Gastroesophageal sphincter (tissue), 3 donors: ENCODE measurements around the gene DSCAML1.

Experiments
- EP300 ChIP-seq: sonication (generic); formaldehyde crosslinking; IDR thresholded peaks from one replicate; pipeline ENCODE4 v1.6.1; 2017; ENCODE audit warnings: antibody characterized with exemption, mild to moderate bottlenecking
- POLR2A ChIP-seq, 2 donors: fragments of 450-650 bp; IDR thresholded peaks; one replicate each; pipeline ENCODE4 v1.6.1; 2017; ENCODE audit warnings: antibody characterized with exemption in 2 of 2, mild to moderate bottlenecking in 2 of 2, moderate library complexity in 1 of 2
- POLR2AphosphoS5 ChIP-seq: sonication (generic); formaldehyde crosslinking; IDR thresholded peaks from one replicate; pipeline ENCODE4 v1.6.1; 2017; ENCODE audit warnings: antibody characterized with exemption
- TF ChIP-seq, protein P1 (sequence below), 4 experiments: fragments of 200-600 bp in 2 of 4; fragments of 450-650 bp in 2 of 4; sonication (generic) in 1 of 4; IDR thresholded peaks; one replicate each; pipeline ENCODE4 v1.5.1; 2017 to 2019; ENCODE audit warnings: antibody characterized with exemption in 4 of 4, mild to moderate bottlenecking in 2 of 4, moderate library complexity in 2 of 4

DNA sequence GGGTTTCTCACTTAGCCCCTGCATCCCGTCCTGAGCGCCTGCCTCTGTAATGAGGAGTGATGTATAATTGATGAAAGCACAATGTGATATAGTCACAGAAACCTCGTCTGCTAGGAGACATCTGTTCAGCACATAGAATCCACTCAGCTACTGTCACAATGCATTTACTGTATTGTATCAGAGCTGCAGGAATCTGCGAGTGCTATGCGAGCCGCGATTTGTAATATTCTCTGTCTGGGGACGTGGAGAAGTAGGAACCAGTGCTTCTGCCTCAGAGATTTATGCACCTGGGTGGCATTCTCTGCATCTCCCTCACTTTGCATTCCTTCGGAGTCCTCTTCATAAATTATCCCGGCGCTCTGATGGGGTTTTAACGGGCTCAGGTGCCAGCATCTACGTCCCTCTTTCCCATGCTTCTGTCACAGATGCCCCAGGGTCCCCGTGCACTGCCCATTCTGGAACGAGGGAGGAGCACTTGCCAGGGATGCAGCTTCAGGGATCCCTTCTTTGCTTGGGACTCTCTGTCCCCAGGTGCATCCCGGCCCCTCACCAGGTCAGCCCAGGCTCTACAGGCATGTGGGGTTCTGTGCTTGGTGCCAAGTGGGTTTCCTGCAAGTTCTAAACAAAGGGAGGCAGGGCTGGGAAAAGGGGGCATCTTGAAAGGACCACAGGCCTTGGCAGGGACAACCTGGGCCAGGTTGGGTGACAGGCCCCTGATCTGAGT, 205.5 kb downstream of the DSCAML1 start:
- TF ChIP-seq, protein P1, sequence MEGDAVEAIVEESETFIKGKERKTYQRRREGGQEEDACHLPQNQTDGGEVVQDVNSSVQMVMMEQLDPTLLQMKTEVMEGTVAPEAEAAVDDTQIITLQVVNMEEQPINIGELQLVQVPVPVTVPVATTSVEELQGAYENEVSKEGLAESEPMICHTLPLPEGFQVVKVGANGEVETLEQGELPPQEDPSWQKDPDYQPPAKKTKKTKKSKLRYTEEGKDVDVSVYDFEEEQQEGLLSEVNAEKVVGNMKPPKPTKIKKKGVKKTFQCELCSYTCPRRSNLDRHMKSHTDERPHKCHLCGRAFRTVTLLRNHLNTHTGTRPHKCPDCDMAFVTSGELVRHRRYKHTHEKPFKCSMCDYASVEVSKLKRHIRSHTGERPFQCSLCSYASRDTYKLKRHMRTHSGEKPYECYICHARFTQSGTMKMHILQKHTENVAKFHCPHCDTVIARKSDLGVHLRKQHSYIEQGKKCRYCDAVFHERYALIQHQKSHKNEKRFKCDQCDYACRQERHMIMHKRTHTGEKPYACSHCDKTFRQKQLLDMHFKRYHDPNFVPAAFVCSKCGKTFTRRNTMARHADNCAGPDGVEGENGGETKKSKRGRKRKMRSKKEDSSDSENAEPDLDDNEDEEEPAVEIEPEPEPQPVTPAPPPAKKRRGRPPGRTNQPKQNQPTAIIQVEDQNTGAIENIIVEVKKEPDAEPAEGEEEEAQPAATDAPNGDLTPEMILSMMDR (IDR thresholded peaks at IDR 0.05): no peak
- TF ChIP-seq POLR2A (IDR thresholded peaks at IDR 0.05): no peak
- no peak for TF ChIP-seq POLR2AphosphoS5
- TF ChIP-seq EP300: no peak
